NCI-H1417 treated with DMSO at 0.1 percent for 48 hours (cell line): ENCODE data around the gene WHRN.

Experiments used
- DNase-seq: peaks from one replicate; lab custom pipeline; 2025; lab: John Stamatoyannopoulos, UW

Gene WHRN

DNA sequence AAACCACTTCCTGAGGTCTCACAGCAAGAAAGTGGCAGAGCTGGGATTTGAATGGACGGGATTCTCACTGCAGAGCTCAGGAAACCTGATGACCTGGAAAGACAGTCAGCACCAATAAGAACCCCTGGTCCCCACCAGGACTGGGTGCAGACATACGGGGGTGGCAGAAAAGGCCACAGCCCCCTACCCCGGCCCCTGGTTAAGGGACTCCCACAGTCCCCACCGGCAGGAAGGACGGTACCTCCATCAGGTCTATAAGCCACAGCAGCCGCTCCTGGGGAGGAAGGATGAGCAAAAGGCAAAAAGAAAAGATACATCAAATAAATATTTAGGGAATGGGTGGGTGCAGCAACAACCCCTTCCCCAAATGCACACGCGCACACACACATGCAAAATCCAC lies 85.5 kb downstream of the WHRN start:
- DNase-seq = no peak

DNA sequence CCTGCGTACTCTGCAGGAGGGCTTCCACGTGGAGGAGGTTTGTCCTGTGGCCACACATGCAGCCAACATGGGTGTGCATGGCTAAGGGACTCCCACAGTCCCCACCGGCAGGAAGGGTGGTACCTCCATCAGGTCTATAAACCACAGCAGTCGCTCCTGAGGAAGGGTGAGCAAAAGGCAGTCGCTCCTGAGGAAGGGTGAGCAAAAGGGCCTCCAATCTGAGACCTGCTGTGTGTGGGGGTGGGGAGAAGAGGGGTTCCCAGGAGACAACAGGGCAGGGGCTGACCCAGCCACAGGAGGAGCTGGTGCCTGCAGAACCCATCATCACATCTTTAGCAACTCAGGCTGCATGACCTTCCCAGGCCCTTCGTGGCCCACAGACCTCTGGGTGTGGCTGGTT lies 87.2 kb downstream of the WHRN start:
- DNase-seq = no peak

DNA sequence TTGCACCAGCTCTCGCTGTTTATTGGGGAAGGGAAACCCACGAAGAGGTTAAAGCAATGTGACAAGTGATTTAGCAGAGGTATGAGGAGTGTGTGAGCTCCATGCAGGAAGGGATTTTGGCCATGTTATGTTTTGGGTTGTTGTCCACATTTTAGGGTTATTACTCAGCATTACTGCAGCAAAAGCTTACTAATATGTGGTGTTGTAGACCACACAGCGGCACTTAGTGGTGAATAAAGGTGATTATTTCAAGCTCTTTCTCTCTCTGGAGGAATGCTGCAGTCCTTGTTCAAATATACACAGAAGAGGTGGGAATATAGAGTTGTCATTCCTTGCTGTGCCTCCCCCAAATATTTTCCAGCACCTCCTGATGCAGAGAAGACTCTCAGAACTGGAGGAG lies 87.8 kb downstream of the WHRN start:
- no peak for DNase-seq

- DNase-seq = no peak
These were observed 88.4 kb downstream of the WHRN start for GRCh38 chr9:114416906-114417305.

- no peak for DNase-seq
These were observed 89.0 kb downstream of the WHRN start for GRCh38 chr9:114416290-114416689.

DNA sequence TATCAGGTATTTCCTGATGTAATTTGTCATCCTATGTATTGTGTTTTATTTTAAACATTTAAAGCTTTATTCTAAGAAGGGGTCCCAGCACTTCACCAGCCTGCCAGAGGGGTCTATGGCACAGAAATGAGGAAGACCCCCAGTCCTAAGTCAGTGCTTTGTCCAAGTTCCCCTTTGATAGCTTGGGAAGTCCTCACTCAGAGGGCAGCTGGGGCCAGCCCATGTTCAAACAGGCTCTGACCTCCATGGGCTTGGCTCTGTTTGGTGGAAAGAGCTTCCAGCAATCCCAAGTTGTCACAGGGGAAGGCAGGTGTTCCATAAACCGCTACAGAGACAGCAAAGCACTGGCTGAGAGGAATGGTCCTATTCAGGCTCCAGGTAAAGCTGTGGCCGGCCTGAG lies 90.9 kb downstream of the WHRN start:
- DNase-seq = no peak

DNA sequence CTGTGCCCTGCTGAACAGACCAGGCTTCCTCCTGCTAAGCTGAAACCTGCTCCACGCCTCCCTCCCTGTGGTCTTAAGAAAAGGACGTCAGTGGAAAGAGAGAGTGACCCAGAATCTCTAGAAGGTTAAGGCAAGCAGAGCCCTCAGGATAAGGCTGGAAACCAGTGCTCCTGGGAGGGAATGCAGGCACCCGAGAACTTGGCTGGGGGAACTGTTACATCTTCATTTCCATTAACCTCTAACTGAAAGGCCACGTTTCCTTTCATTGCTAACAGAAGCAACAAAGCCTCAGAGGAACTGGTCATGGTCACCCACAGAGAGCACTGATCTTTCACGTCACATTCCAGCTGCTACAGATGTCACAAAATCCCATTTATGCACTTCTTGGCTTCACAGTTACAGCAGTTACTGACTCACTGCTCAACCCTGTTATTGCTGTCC lies 91.4 kb downstream of the WHRN start:
- no peak for DNase-seq

DNA sequence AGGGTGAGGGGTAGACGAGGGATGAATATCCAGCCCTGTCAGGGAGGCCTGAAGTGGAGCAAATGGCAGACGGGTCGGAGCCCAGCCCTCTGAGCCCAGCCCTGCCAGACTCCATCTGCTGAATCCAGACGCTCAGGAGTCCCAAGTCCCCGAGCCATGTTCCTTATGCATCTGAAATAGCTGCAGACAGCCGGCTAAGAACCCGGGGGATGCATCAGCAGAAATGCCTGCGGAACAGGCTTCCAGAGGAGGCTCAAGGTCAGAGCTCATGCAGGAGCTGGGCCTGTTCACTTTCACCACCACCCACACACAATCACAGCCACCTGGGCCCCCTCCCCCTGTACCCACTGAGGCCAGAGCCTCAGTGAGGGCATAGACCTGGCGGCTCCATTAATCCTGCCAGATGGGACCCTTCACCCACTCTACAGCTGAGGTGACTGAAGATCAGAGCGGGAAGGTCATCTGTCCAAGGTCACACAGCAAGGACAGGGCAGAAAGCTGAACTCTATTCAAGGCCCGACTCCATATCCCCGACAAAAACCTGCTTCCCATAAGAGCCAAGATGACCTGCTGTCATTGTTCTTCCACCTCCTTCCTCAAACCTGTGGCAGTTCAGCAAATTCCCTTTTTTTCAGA lies 93.1 kb downstream of the WHRN start:
- DNase-seq = no peak

DNA sequence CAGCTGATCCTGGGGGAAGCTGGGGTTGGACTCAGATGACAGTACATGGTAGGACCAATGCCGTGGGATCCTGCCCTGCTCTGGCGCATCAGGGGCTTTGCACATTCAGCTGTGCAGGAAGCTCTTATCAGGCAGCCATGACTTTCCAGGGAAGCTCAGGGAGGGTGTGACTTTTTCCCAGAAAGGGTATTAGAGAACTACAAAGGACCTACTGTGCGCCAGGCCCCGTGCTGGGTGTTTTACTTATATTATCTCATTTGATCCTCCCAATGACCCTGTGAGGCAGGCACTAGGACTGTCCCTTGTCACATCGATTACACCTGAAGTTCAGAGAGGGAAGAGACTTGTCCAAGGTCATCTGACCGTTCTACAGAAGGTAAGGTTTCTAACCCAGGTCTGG lies 93.8 kb downstream of the WHRN start:
- DNase-seq = no peak

DNA sequence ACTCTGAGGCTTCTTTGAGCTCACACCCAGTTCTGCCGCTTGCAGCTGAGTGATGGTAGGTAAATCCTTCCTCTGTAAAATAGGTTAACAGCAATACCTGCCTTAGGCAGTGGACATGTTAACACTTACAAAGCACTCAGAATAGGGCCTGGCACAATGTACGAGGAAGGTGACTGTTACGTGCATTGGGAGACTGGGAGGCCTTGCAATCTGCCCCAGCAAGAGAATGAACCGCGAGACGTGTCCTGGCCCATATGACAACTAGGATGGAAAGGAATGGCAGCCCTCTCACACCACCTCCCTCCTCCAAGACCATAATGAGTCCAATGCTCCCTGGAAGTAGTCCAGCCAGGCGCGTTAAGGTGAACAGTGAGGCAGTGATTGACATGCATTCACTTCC lies 94.4 kb downstream of the WHRN start:
- DNase-seq = no peak

DNA sequence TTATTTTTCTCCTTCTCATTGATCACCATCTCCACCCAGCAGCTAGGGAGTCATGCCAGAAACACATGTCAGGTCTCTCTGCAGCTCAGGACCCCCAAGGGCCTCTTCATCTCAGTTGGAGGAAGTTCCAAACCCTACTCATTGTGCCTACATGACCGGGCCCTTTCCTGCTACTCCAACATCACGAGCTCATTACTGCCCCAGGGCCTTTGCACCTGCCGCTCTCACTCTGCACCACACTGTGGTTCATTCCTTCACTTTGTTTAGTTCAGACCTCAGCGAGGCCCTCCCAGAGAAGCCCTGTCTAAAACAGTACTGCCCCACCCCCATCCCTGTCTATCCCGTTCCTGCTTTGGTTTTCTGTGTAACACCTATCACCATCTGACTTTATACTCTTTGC lies 95.4 kb downstream of the WHRN start:
- no peak for DNase-seq

DNA sequence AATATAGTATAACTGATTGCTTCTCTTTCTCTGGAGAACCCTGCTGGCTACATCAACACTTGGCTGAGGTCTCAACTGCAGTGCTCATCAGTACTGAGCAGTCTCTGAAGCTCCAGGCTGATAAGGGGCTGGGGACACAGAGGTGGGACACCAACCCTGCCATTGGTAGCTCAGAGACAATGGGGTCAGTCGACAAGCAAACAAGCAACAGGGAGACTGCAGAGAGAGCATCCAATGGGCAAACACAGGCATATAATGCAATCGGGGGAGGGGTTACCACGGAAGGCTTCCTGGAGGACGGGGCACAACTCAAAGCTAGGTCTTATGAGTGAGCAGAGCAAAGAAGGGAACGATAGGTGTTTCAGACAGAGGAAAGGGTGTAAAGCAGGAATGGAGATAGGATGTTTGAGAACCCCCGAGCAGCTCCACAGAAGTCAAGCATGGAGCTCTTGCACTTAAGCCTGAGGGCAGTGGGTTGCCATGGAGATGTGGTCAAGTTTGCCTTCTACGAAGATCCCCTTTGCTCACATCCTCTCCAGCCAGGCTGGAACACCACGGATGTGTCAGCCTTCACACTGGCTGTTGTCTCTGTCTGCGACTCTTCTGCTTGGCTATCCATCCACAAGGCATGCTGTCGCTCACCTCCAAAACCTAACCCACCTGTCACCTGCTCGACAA lies 96.0 kb downstream of the WHRN start:
- no peak for DNase-seq

DNA sequence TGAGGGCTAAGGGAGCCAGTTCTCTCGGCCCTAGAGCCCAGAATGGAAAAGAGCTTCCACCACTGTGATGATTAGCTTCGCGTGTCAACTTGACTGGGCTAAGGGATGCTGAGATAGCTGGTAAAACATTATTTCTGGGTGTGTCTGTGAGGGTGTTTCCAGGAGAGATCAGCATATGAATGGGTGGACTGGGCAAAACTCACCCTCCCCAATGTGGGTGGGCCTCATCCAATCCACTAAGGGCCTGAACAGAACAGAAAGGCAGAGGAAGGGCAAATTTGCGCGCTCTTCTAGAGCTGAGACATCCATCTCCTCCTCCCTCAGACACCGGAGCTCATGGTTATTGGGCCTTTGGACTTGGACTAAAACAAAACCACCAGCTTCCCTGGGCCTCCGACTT lies 96.6 kb downstream of the WHRN start:
- DNase-seq = no peak

GRCh38 chr9:114407889-114408288 lies 97.4 kb downstream of the WHRN start:
- DNase-seq = no peak

DNA sequence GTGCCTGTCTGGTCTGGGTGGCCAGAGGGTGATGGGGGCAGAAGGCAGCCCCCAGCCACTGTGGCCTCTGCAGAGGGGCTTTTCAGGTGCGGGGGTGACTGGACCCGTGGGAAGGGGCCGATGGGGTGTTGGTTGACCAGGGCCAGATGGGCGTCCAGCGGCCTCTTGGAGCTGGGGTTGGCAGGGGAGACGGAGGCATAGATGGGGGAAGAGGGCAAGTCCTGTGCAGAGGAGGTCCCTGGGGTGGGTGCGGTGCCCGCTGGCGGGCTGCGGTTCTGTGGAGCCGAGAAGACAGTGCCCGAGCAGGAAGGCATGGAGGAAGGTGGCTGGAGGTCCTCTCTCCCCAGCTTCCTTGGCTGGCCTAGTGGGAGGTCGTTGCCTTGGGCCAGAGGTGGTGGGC lies 98.8 kb downstream of the WHRN start:
- DNase-seq = no peak

- no peak for DNase-seq
These were observed 99.8 kb downstream of the WHRN start for GRCh38 chr9:114405294-114406034.

DNA sequence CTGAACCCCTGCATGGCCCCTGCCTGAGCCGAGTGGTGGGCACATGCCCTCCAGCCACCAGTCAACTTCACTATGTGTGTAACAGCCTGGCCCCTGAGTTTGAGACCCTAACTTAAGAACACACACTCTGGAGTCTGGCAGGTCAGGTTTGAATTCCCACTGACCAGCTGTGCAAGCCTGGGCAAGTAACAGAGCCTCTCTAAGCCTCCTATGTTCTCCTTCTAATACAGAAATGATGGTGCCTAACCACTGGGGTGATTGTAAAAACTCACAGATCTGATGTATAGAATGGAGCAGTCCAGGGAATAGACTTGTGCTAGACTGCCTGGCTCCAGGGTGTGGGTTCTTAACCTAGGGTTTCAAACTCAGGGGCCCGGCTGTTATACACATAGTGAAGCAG lies 100.7 kb downstream of the WHRN start:
- DNase-seq = no peak

DNA sequence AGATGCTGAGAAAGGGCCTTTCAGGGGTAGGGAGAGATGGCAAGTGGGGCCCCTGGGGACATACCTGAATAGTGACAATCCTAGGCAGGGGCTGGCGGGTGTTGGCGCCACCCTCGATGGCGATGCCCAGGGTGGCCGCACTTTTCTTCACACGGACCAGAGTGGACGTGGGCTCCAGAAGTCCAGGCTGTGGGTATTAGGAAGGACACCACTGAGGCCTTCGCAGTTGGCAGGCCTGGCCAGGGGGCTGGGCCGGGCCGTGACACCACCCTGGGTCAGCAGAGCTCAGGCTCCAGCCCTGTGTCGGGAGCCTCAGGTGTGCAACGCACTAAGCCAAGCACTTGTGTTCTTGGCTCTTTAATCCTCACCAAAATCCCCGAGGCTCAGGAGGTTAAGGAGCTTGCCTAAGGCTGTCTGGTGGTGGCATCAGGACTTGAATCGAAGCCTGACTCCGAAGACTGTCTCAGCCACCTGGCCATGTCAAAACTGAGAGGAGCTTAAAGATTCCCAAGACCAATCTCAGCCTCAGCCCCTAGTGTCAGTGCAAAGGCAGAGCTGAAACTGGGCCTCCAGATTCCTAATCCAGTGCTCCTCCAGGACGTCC lies 102.0 kb downstream of the WHRN start:
- no peak for DNase-seq

DNA sequence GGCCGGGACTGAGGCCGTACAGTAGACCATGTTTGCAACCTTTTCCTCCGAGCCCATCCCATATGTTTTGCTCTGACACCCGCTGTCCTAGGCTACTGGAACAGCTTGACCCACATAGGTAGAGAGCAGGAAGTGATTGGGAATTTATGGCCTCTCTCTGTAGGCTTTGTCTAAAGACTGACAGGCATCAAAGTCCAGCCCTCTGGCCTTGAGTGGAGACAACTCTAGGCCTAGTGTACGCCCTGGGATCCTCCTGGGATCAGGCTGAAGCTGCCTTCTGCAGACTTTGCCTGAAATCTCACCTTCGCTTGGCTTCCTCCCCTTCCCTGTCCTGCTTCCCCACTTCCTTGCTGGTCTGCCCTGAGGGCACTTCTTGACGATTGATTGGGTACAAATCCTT lies 103.9 kb downstream of the WHRN start:
- DNase-seq = no peak

DNA sequence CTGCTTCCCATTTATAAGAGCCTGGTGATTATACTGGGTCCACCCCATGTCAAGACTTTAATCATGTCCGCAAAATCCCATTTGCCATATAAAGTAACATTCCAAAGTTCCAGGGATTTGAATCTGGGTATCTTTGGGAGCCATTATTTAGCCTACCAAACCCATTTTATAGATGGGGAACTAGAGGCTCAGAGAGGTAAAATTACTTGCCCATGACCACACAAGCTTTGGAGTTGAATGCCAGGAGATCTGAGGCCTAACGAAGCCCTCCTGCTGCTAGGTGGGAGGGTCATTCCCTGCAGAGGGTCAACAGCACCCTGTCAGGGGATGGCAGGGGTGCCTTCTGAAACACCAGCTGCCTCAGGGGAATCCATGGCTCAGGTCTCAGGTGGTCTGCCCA lies 104.5 kb downstream of the WHRN start:
- no peak for DNase-seq

GRCh38 chr9:114400219-114400618 lies 105.1 kb downstream of the WHRN start:
- DNase-seq = no peak

DNA sequence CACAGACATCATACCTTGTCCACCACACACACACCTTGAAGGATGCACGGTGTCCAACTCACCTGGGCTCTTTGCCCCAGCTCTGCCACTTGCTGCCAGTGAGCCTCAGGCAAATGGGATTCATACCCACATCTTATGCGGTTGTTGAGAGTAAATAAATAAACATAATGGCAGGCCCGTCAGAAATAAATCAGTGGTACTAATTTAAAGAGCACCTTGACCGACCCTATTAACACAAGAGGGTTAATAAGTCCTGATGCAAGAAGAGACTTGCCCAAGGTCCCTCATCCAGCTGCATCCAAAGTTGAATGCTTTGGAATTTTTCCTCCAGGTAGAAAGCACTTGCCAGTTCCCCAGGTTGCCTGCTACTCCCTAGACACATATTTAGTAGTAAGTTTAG lies 105.9 kb downstream of the WHRN start:
- no peak for DNase-seq
